ENCODE results near the gene KLF13.
"Not testable (repeated sequence)": the region's sequence is repeated elsewhere in the genome, so short reads cannot be mapped to it uniquely, and the experiment has no call there.

KLF13 gene

GRCh38 chr15:31347067-31347975, 20.7 kb downstream of the KLF13 start:
- no peak for DNase-seq

- no peak for DNase-seq
These were observed 21.6 kb downstream of the KLF13 start for GRCh38 chr15:31347981-31348803.

GRCh38 chr15:31349233-31350141, 22.9 kb downstream of the KLF13 start:
- DNase-seq, result no peak

- DNase-seq, result no peak
These were observed 24.1 kb downstream of the KLF13 start for GRCh38 chr15:31350771-31351170.

GRCh38 chr15:31352339-31352751, 25.7 kb downstream of the KLF13 start:
- DNase-seq, result no peak

GRCh38 chr15:31352911-31353811, 26.5 kb downstream of the KLF13 start:
- DNase-seq, result no peak

- no peak for DNase-seq
These were observed 27.3 kb downstream of the KLF13 start for GRCh38 chr15:31353931-31354330.

GRCh38 chr15:31356097-31356496, 29.5 kb downstream of the KLF13 start:
- DNase-seq, result not testable (repeated sequence)

- no peak for DNase-seq
These were observed 30.5 kb downstream of the KLF13 start for GRCh38 chr15:31357148-31357547.

- no peak for DNase-seq
These were observed 31.5 kb downstream of the KLF13 start for GRCh38 chr15:31358163-31358562.

- DNase-seq, result no peak
These were observed 32.5 kb downstream of the KLF13 start for GRCh38 chr15:31358957-31359701.

- DNase-seq, result no peak
These were observed 33.1 kb downstream of the KLF13 start for GRCh38 chr15:31359702-31360111.

GRCh38 chr15:31360158-31360561, 33.5 kb downstream of the KLF13 start:
- DNase-seq, result no peak

- no peak for DNase-seq
These were observed 34.5 kb downstream of the KLF13 start for GRCh38 chr15:31360843-31361763.

GRCh38 chr15:31361764-31362515, 35.3 kb downstream of the KLF13 start:
- DNase-seq, result no peak

GRCh38 chr15:31362886-31363285, 36.3 kb downstream of the KLF13 start:
- DNase-seq, result no peak

GRCh38 chr15:31364301-31365031, 37.8 kb downstream of the KLF13 start:
- DNase-seq, result no peak

GRCh38 chr15:31365032-31365654, 38.5 kb downstream of the KLF13 start:
- no peak for DNase-seq
